GM18951 (cell line): Measurements from ENCODE around the gene ADD1.

ENCODE experiments used
- POLR2A ChIP-seq: IDR thresholded peaks from 4 replicates; pipeline ENCODE4 v1.6.1; 2011; ENCODE audit warnings: mild to moderate bottlenecking; ENCODE audit not compliant: insufficient read length, insufficient read depth; ENCODE audit errors: extremely low read depth
- in situ Hi-C: fragments of 300-500 bp; cut with MboI; formaldehyde crosslinking; loops from one replicate; pipeline ENCODE4 v1.12.0; 2022; ENCODE audit warnings: low sequenced_read_pairs, mixed read lengths, inconsistent platforms; ENCODE audit not compliant: unreplicated experiment

Gene ADD1

GRCh38 chr4:2898001-2898400, 54.4 kb downstream of the ADD1 start:
- in situ Hi-C loops: no loop called here
- TF ChIP-seq POLR2A: no peak

DNA sequence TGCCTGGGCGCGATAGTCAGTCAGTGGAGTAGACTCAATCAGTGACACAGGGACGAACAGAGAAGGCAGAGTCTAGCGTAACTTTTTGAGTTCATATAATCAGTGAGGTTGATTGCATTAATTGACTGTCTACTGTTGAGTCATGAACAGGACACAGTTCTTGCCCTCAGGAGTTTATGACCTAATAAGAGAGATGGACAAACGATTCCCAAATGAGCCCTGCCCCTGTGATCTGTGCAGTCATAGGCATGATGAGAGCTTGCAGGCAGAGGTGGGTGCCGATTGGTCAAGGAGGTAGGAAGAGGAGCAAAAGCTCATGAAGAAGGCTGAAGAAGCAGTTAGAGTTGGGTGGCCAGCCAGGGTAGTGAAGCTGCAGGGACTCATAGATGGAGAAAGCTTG, 57.1 kb downstream of the ADD1 start:
- in situ Hi-C loops: no loop called here

GRCh38 chr4:2901186-2901585, 57.5 kb downstream of the ADD1 start:
- TF ChIP-seq POLR2A: no peak
- in situ Hi-C loops: no loop called here

More for the DNA sequence above, 57.1 kb downstream of the ADD1 start:
- TF ChIP-seq POLR2A: no peak

- in situ Hi-C loops: no loop called here
- TF ChIP-seq POLR2A: no peak
Measured at GRCh38 chr4:2902126-2902525, 58.5 kb downstream of the ADD1 start.

GRCh38 chr4:2905544-2905943, 61.9 kb downstream of the ADD1 start:
- in situ Hi-C loops: no loop called here
- no peak for TF ChIP-seq POLR2A

GRCh38 chr4:2906218-2906617, 62.6 kb downstream of the ADD1 start:
- TF ChIP-seq POLR2A: no peak
- in situ Hi-C loops: no loop called here

GRCh38 chr4:2907226-2907625, 63.6 kb downstream of the ADD1 start:
- no peak for TF ChIP-seq POLR2A
- in situ Hi-C loops: no loop called here

GRCh38 chr4:2907706-2908293, 64.2 kb downstream of the ADD1 start:
- no peak for TF ChIP-seq POLR2A
- in situ Hi-C loops: no loop called here

- in situ Hi-C loops: no loop called here
- no peak for TF ChIP-seq POLR2A
Measured at GRCh38 chr4:2908686-2909085, 65.0 kb downstream of the ADD1 start.

DNA sequence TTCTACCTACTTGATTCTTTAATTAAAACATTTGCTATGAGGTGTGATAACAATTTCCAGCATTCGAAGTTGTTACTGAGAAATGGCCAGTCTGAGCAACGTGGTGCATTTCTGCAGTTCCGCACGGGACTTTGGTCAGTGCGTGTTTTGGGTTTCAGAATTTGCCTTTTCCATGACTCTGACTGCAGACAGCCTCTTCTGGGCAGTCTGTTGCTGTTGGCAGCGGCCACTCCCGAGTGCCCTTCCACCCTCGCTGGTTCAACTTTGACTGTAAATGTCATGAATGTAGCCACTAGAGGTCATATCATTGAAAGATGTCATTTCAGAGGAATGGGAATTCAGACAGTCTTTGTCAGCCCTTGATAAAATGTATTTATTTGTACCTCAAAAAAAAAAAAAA, 65.9 kb downstream of the ADD1 start:
- in situ Hi-C loops: no loop called here
- no peak for TF ChIP-seq POLR2A

- no peak for TF ChIP-seq POLR2A
- in situ Hi-C loops: no loop called here
Measured at GRCh38 chr4:2910409-2910808, 66.8 kb downstream of the ADD1 start.

GRCh38 chr4:2911868-2912267, 68.2 kb downstream of the ADD1 start:
- no peak for TF ChIP-seq POLR2A
- in situ Hi-C loops: no loop called here

- TF ChIP-seq POLR2A: no peak
- in situ Hi-C loops: no loop called here
Measured at GRCh38 chr4:2913168-2913567, 69.5 kb downstream of the ADD1 start.

DNA sequence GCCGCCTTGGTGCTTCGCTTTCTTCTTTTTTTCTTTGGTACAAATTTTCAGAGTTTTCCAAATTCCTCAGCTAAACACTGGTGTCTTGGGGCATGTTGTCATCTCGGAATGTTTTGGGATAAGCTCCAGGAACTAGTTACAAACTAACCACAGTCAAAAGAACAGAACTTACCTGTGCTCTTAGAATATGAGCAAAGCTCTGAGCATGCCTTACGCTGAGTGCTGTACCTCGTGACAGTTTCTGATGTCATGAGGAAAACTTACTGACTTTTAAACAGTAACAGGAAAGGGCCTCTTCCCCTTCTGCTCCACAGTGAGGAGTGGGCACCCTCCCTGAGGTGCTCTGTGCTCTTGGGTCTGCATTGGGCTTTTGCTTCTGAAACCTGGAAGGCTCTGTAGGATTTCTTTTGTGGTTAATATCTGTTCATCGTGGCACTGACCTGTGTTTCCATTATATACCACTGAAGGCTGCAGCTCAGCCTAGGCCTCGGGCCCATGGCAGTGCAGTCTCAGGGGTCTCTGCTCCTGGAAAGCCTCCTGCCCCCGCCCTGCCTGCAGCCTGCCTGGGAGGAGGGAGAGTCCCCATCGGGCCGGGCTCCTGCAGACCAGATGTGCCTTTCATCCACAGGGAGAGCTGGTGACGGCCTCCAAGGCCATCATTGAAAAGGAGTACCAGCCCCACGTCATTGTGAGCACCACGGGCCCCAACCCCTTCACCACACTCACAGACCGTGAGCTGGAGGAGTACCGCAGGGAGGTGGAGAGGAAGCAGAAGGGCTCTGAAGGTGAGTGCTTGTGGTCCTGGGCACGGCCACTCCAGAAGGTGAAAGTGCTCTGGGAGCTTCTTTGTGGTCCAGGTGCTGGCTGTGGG, 70.8 kb downstream of the ADD1 start:
- no peak for TF ChIP-seq POLR2A

More for the DNA sequence above, 70.8 kb downstream of the ADD1 start:
- in situ Hi-C loops: no loop called here
